ENCODE measurements around the gene ANTXR1. TPM values are rescaled to one million over a fixed set of nuclear protein-coding genes. Genes with fewer than 3 reads are reported as not detected.

Gene ANTXR1
- total RNA-seq, 2 experiments from 2014 or later = 0.32 TPM; not detected in 1

- no peaks in the 10 kb centered on the region for H3K36me3 Mint-ChIP-seq (ENCODE audit: low read depth)
- H3K27me3 Mint-ChIP-seq = peaks cover 4% of the 10 kb centered on the region
- CTCF ChIA-PET = no interaction called here
- POLR2A ChIA-PET = no interaction called here
- no peak overlapping the region for H3K4me3 Mint-ChIP-seq
- intact Hi-C loops (cut with DNase I, micrococcal nuclease) = no loop called here
- H3K4me1 Mint-ChIP-seq = no peaks in the 10 kb centered on the region
- ATAC-seq (no peak), DNase-seq (no peak)
- H3K27ac Mint-ChIP-seq = no peak overlapping the region
- no peaks in the 10 kb centered on the region for H3K9me3 Mint-ChIP-seq (ENCODE audit: low read depth)
Measured at GRCh38 chr2:69139778-69140670, 127.0 kb downstream of the ANTXR1 start.

- Mint-ChIP-seq H3K4me3 (no peak overlapping the region), H3K27ac (no peak overlapping the region), H3K36me3 (ENCODE audit: low read depth) (no peaks in the 10 kb centered on the region), H3K4me1 (no peaks in the 10 kb centered on the region), H3K9me3 (ENCODE audit: low read depth) (no peaks in the 10 kb centered on the region), H3K27me3 (peaks cover 4% of the 10 kb centered on the region)
- no peak for ATAC-seq
- DNase-seq = no peak
- POLR2A ChIA-PET = no interaction called here
- CTCF ChIA-PET = no interaction called here
- intact Hi-C loops (cut with DNase I, micrococcal nuclease) = no loop called here
Measured at GRCh38 chr2:69141061-69141460, 128.1 kb downstream of the ANTXR1 start.

GRCh38 chr2:69143748-69144360, 130.9 kb downstream of the ANTXR1 start:
- Mint-ChIP-seq H3K4me3 (no peak overlapping the region), H3K27ac (no peak overlapping the region), H3K4me1 (no peaks in the 10 kb centered on the region), H3K36me3 (ENCODE audit: low read depth) (no peaks in the 10 kb centered on the region), H3K27me3 (peaks cover 4% of the 10 kb centered on the region), H3K9me3 (ENCODE audit: low read depth) (no peaks in the 10 kb centered on the region)
- intact Hi-C loops (cut with DNase I, micrococcal nuclease) = no loop called here
- DNase-seq = no peak
- no peak for ATAC-seq
- CTCF ChIA-PET = no interaction called here
- POLR2A ChIA-PET = no interaction called here

GRCh38 chr2:69145204-69145603, 132.2 kb downstream of the ANTXR1 start:
- no peaks in the 10 kb centered on the region for H3K36me3 Mint-ChIP-seq (ENCODE audit: low read depth)
- H3K9me3 Mint-ChIP-seq (ENCODE audit: low read depth) = no peaks in the 10 kb centered on the region
- no peak for ATAC-seq
- no peaks in the 10 kb centered on the region for H3K4me1 Mint-ChIP-seq
- H3K27me3 Mint-ChIP-seq = peaks cover 4% of the 10 kb centered on the region
- DNase-seq = no peak
- POLR2A ChIA-PET = no interaction called here
- intact Hi-C loops (cut with DNase I, micrococcal nuclease) = no loop called here
- H3K27ac Mint-ChIP-seq = no peak overlapping the region
- H3K4me3 Mint-ChIP-seq = no peak overlapping the region
- CTCF ChIA-PET = interaction anchor here (0.6 kb wide), 1 partner anchor 70 kb away, joined by 3 read pairs; no protein-coding TSS in a partner anchor

GRCh38 chr2:69147841-69148533, 135.0 kb downstream of the ANTXR1 start:
- H3K27ac Mint-ChIP-seq = no peak overlapping the region
- intact Hi-C loops (cut with DNase I, micrococcal nuclease) = no loop called here

GRCh38 chr2:69149631-69150215, 136.7 kb downstream of the ANTXR1 start:
- intact Hi-C loops (cut with DNase I, micrococcal nuclease) = no loop called here
- Mint-ChIP-seq H3K27me3 (peaks cover 4% of the 10 kb centered on the region), H3K4me1 (no peaks in the 10 kb centered on the region), H3K36me3 (ENCODE audit: low read depth) (no peaks in the 10 kb centered on the region), H3K27ac (no peak overlapping the region), H3K4me3 (no peak overlapping the region), H3K9me3 (ENCODE audit: low read depth) (no peaks in the 10 kb centered on the region)
- CTCF ChIA-PET = no interaction called here
- POLR2A ChIA-PET = no interaction called here
- no peak for DNase-seq
- ATAC-seq = no peak

More at GRCh38 chr2:69147841-69148533, 135.0 kb downstream of the ANTXR1 start:
- no peak overlapping the region for H3K4me3 Mint-ChIP-seq
- no peak for ATAC-seq
- no peak for DNase-seq
- no peaks in the 10 kb centered on the region for H3K36me3 Mint-ChIP-seq (ENCODE audit: low read depth)
- no peaks in the 10 kb centered on the region for H3K9me3 Mint-ChIP-seq (ENCODE audit: low read depth)
- no peaks in the 10 kb centered on the region for H3K4me1 Mint-ChIP-seq
- ChIA-PET POLR2A (no interaction called here), CTCF (interaction anchor here (0.9 kb wide), 1 partner anchor 180 kb away, joined by 3 read pairs; no protein-coding TSS in a partner anchor)
- H3K27me3 Mint-ChIP-seq = peaks cover under 1% of the 10 kb centered on the region

- peaks cover 4% of the 10 kb centered on the region for H3K27me3 Mint-ChIP-seq
- no peak for DNase-seq
- POLR2A ChIA-PET = no interaction called here
- no peaks in the 10 kb centered on the region for H3K4me1 Mint-ChIP-seq
- CTCF ChIA-PET = no interaction called here
- H3K9me3 Mint-ChIP-seq (ENCODE audit: low read depth) = no peaks in the 10 kb centered on the region
- intact Hi-C loops (cut with DNase I, micrococcal nuclease) = no loop called here
- no peak for ATAC-seq
- H3K36me3 Mint-ChIP-seq (ENCODE audit: low read depth) = no peaks in the 10 kb centered on the region
- H3K27ac Mint-ChIP-seq = no peak overlapping the region
- no peak overlapping the region for H3K4me3 Mint-ChIP-seq
Measured at GRCh38 chr2:69151931-69152330, 139.0 kb downstream of the ANTXR1 start.

- ChIA-PET POLR2A (no interaction called here), CTCF (no interaction called here)
- Mint-ChIP-seq H3K36me3 (ENCODE audit: low read depth) (no peaks in the 10 kb centered on the region), H3K9me3 (ENCODE audit: low read depth) (no peaks in the 10 kb centered on the region), H3K4me1 (no peaks in the 10 kb centered on the region), H3K27ac (no peak overlapping the region), H3K4me3 (no peak overlapping the region), H3K27me3 (peaks cover 4% of the 10 kb centered on the region)
- ATAC-seq (no peak), DNase-seq (no peak)
- intact Hi-C loops (cut with DNase I, micrococcal nuclease) = no loop called here
Measured at GRCh38 chr2:69152847-69153583, 140.0 kb downstream of the ANTXR1 start.

- DNase-seq (no peak), ATAC-seq (no peak)
- ChIA-PET CTCF (no interaction called here), POLR2A (no interaction called here)
- Mint-ChIP-seq H3K9me3 (ENCODE audit: low read depth) (no peaks in the 10 kb centered on the region), H3K27ac (no peak overlapping the region), H3K4me3 (no peak overlapping the region), H3K36me3 (ENCODE audit: low read depth) (no peaks in the 10 kb centered on the region), H3K4me1 (no peaks in the 10 kb centered on the region), H3K27me3 (peaks cover 4% of the 10 kb centered on the region)
- intact Hi-C loops (cut with DNase I, micrococcal nuclease) = no loop called here
Measured at GRCh38 chr2:69154106-69154505, 141.1 kb downstream of the ANTXR1 start.

GRCh38 chr2:69156624-69157023, 143.6 kb downstream of the ANTXR1 start:
- H3K36me3 Mint-ChIP-seq (ENCODE audit: low read depth) = no peaks in the 10 kb centered on the region
- no peaks in the 10 kb centered on the region for H3K4me1 Mint-ChIP-seq
- ChIA-PET POLR2A (no interaction called here), CTCF (interaction anchor here (0.6 kb wide), 1 partner anchor 120 kb away, joined by 3 read pairs; no protein-coding TSS in a partner anchor)
- no peak overlapping the region for H3K27ac Mint-ChIP-seq
- H3K9me3 Mint-ChIP-seq (ENCODE audit: low read depth) = no peaks in the 10 kb centered on the region
- H3K4me3 Mint-ChIP-seq = no peak overlapping the region
- peaks cover 7% of the 10 kb centered on the region for H3K27me3 Mint-ChIP-seq
- DNase-seq (no peak), ATAC-seq (no peak)
- intact Hi-C loops (cut with DNase I, micrococcal nuclease) = no loop called here

- POLR2A ChIA-PET = no interaction called here
- Mint-ChIP-seq H3K27ac (no peak overlapping the region), H3K4me1 (no peaks in the 10 kb centered on the region), H3K36me3 (ENCODE audit: low read depth) (no peaks in the 10 kb centered on the region), H3K9me3 (ENCODE audit: low read depth) (no peaks in the 10 kb centered on the region), H3K4me3 (no peak overlapping the region), H3K27me3 (peaks cover 7% of the 10 kb centered on the region)
- no peak for DNase-seq
- ATAC-seq = no peak
- CTCF ChIA-PET = no interaction called here
- intact Hi-C loops (cut with DNase I, micrococcal nuclease) = no loop called here
Measured at GRCh38 chr2:69157441-69157840, 144.5 kb downstream of the ANTXR1 start.

Measured in activated CD4-positive, alpha-beta T cell treated with anti-CD3 and anti-CD28 coated beads for 36 hours (primary cell).